GM12872 (cell line): ENCODE data around the gene CPZ.

Experiments
- TF ChIP-seq, protein P1 (sequence below): IDR thresholded peaks from 3 replicates; pipeline ENCODE4 v1.5.1; 2011; ENCODE audit warnings: low read depth, mild to moderate bottlenecking, low read length, moderate library complexity; ENCODE audit not compliant: insufficient read depth

Gene CPZ

GRCh38 chr4:8594097-8595038 is 1.8 kb downstream of the CPZ start:
- TF ChIP-seq, protein P1, sequence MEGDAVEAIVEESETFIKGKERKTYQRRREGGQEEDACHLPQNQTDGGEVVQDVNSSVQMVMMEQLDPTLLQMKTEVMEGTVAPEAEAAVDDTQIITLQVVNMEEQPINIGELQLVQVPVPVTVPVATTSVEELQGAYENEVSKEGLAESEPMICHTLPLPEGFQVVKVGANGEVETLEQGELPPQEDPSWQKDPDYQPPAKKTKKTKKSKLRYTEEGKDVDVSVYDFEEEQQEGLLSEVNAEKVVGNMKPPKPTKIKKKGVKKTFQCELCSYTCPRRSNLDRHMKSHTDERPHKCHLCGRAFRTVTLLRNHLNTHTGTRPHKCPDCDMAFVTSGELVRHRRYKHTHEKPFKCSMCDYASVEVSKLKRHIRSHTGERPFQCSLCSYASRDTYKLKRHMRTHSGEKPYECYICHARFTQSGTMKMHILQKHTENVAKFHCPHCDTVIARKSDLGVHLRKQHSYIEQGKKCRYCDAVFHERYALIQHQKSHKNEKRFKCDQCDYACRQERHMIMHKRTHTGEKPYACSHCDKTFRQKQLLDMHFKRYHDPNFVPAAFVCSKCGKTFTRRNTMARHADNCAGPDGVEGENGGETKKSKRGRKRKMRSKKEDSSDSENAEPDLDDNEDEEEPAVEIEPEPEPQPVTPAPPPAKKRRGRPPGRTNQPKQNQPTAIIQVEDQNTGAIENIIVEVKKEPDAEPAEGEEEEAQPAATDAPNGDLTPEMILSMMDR, result peak; percentile 65

GRCh38 chr4:8595237-8596087 is 2.9 kb downstream of the CPZ start:
- TF ChIP-seq, protein P1, result no peak

DNA sequence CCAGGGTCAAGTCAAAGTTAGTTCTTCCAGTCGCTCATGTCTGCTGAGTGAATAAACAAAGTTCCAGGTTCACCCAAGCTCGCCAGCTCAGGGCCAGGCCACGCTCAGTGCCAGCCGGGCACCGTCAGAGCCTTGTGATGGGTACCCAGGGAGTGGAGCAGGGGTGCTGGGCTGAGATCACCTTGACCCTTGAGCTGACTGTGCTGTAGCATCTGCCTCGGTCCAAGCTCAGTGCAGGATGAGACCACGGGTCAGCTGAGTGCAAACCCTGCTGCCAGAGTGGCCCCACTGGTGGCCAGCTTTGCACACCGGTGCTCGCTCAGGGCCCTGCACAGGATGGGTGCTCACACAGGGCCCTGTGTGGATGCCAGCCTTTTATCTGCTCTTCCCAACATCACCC is 4.3 kb downstream of the CPZ start:
- TF ChIP-seq, protein P1, result no peak

DNA sequence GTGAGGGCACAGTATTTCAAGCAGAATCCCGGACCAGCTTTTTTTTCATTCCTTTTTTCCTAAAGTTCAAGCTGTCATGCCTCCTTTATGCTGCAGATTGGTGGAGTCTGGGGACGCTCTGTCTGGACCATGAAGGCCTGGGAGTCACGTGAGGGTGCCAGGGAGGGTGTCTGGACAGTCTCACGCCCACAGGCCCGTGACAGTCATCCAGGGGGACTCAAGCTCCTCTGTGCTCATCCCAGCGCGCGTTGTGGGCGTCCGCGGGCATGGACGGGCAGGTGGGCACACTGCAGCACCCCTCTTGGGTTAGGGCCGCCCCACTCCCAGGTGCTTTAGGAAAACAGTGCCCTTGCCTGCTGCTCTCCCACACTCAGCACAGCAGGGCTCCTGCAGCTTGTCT is 4.8 kb downstream of the CPZ start:
- TF ChIP-seq, protein P1, result no peak

DNA sequence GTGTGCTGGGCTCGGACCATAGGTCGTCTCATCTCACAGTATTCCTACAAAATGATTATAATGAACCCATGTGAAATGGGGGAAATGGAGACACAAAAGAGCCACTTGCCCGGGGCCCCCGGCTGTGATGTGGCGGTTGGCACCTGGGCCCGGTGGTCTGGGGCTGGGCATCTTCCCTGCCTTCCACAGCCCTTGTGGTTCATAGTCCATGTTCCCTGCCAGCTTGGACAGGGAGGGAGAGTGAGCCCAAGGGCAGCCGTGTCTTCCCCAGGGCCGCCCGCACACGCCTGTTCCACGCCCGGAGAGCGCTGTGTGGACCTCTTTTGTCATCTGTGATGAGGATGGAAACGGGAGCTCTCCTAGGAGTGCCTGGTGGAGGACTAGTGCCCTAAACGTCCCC is 5.2 kb downstream of the CPZ start:
- TF ChIP-seq, protein P1, result no peak

- TF ChIP-seq, protein P1, result no peak
Measured at GRCh38 chr4:8598391-8599090, 6.0 kb downstream of the CPZ start.

DNA sequence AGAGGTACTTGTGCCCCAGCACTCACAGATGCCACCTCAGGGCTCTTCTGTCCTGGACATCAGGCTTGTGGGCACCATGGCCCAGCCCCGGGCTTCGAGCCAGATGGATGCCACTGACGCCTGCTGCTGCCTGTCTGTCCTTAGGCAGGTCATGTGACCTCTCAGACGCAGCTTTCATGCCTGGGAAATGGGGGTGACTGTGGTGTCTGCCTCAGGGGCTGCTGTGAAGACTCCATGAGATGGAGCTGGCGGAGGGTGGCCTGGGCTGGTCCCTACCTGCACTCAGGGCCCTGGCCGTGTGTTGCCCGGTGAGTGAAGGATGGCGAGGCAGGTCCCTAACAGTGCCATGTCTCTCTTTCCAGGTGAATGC is 6.5 kb downstream of the CPZ start:
- TF ChIP-seq, protein P1, result no peak
